GM21390 (cell line): ENCODE results near the gene TPCN2.

Source experiments
- ATAC-seq: cut with Tn5 transposase; IDR thresholded peaks from one replicate; pipeline ENCODE4 v1.9.1; 2021; ENCODE audit not compliant: unreplicated experiment

TPCN2 gene

DNA sequence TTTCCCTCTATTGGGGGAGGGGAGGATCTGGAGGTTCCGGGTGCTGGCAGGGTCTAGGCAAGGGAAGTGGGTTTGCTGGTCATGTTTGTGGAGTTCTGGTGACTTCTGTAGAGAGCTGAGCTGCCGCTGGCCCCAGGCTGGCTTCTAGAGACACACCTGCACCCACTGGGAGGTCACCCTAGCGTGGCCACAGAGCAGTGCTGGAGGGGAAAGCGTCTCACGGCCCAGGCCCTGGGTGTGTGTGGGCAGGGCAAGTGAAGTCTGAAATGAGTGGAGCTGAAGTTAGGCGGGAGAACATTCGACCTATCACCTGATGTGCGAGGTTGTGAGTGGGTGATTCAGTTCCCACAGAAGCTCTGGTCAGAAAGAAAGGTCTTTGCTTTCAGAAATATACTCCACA, 134.9 kb downstream of the TPCN2 start:
- ATAC-seq: no peak
